ENCODE results near the gene SPEN. TPM values are rescaled to one million over a fixed set of nuclear protein-coding genes. Genes with fewer than 3 reads are reported as not detected.

Gene SPEN
- total RNA-seq, 1 experiment from 2014 or later = 70.3 TPM

GRCh38 chr1:15988856-15989736 lies 141.6 kb downstream of the SPEN start:
- CTCF ChIA-PET = no interaction called here
- no peak for DNase-seq (ENCODE audit: low spot score)
- H3K36me3 ChIP-seq (ENCODE audit: insufficient read depth, low read length, poor library complexity, severe bottlenecking) = no peaks in the 10 kb centered on the region
- intact Hi-C loops (cut with micrococcal nuclease; ENCODE audit: unreplicated experiment) = no loop called here
- TF ChIP-seq EZH2 (IDR thresholded peaks at IDR 0.05; ENCODE audit: borderline replicate concordance, low read depth, low read length, poor library complexity, severe bottlenecking) = no peak
- no peak for TF ChIP-seq CTCF (conservative IDR thresholded peaks at IDR 0.05; ENCODE audit: low read depth, low read length)
- H3K9me3 ChIP-seq (ENCODE audit: low read depth, low read length, poor library complexity, severe bottlenecking) = no peaks in the 10 kb centered on the region
- POLR2A ChIA-PET (ENCODE audit: low non-redundant PET) = no interaction called here
- no peak overlapping the region for H3K27ac ChIP-seq (ENCODE audit: low read depth, low read length, poor library complexity, severe bottlenecking)
- no TSS peak for BruUV-seq (replicated peaks)
- H3K27me3 ChIP-seq (replicated peaks; ENCODE audit: insufficient read depth, low read depth, low read length, poor library complexity) = no peaks in the 10 kb centered on the region
- no peaks in the 10 kb centered on the region for H3K4me1 ChIP-seq (ENCODE audit: insufficient read depth, low read length, poor library complexity, severe bottlenecking)
- H3K4me3 ChIP-seq (ENCODE audit: low read depth, low read length, poor library complexity, severe bottlenecking) = no peak overlapping the region

GRCh38 chr1:15989776-15990175 lies 142.3 kb downstream of the SPEN start:
- no peak overlapping the region for H3K4me3 ChIP-seq (ENCODE audit: low read depth, low read length, poor library complexity, severe bottlenecking)
- DNase-seq (ENCODE audit: low spot score) = no peak
- ChIA-PET POLR2A (ENCODE audit: low non-redundant PET) (no interaction called here), CTCF (no interaction called here)
- no peaks in the 10 kb centered on the region for H3K27me3 ChIP-seq (replicated peaks; ENCODE audit: insufficient read depth, low read depth, low read length, poor library complexity)
- intact Hi-C loops (cut with micrococcal nuclease; ENCODE audit: unreplicated experiment) = no loop called here
- no TSS peak for BruUV-seq (replicated peaks)
- H3K4me1 ChIP-seq (ENCODE audit: insufficient read depth, low read length, poor library complexity, severe bottlenecking) = no peaks in the 10 kb centered on the region
- no peak overlapping the region for H3K27ac ChIP-seq (ENCODE audit: low read depth, low read length, poor library complexity, severe bottlenecking)
- no peaks in the 10 kb centered on the region for H3K36me3 ChIP-seq (ENCODE audit: insufficient read depth, low read length, poor library complexity, severe bottlenecking)
- no peaks in the 10 kb centered on the region for H3K9me3 ChIP-seq (ENCODE audit: low read depth, low read length, poor library complexity, severe bottlenecking)
- no peak for TF ChIP-seq CTCF (conservative IDR thresholded peaks at IDR 0.05; ENCODE audit: low read depth, low read length)
- TF ChIP-seq EZH2 (IDR thresholded peaks at IDR 0.05; ENCODE audit: borderline replicate concordance, low read depth, low read length, poor library complexity, severe bottlenecking) = no peak

Other genes starting within 250 kb of the SPEN start
- 38.1 and 41.3 TPM in 2 replicates for gene DDI2, start 230.2 kb upstream of the SPEN start, total RNA-seq (2021)
- gene PLEKHM2, start 163.4 kb upstream of the SPEN start, total RNA-seq (2021) = 53.9 and 56.2 TPM in 2 replicates
- gene SLC25A34, start 111.4 kb upstream of the SPEN start, total RNA-seq (2021) = 3.2 TPM in 2 replicates
- not detected in 2 replicates for gene TMEM82, start 105.2 kb upstream of the SPEN start, total RNA-seq (2021)
- gene FBLIM1, start 88.9 kb upstream of the SPEN start, total RNA-seq (2021) = 38.9 and 39.3 TPM in 2 replicates
- 3.1 and 4.1 TPM in 2 replicates for gene UQCRHL, start 40.1 kb upstream of the SPEN start, total RNA-seq (2021)
- 50.1 and 50.3 TPM in 2 replicates for gene ZBTB17, start 128.4 kb downstream of the SPEN start, total RNA-seq (2021)
- gene SRARP, start 156.5 kb downstream of the SPEN start, total RNA-seq (2021) = not detected in 2 replicates
- gene HSPB7, start 170.3 kb downstream of the SPEN start, total RNA-seq (2021) = not detected in 2 replicates
- 0.26 TPM in 1 of 2 replicates, not detected in the other for gene CLCNKA, start 174.3 kb downstream of the SPEN start, total RNA-seq (2021)
- gene CLCNKB, start 196.1 kb downstream of the SPEN start, total RNA-seq (2021) = 0.13 TPM in 1 of 2 replicates, not detected in the other
- gene FAM131C, start 225.9 kb downstream of the SPEN start, total RNA-seq (2021) = 0.71 and 1.3 TPM in 2 replicates